ENCODE results near the gene TGFBI. TPM values are rescaled to one million over a fixed set of nuclear protein-coding genes. Genes with fewer than 3 reads are reported as not detected.
A peak's percentile ranks its signal among the peaks of the same experiment; 100 is the strongest.

TGFBI gene
- total RNA-seq, 1 donor from 2014 or later, result 4.6 TPM

GRCh38 chr5:136001466-136001981 is 27.3 kb upstream of the TGFBI start:
- no peaks in the 10 kb centered on the region for H3K9me3 Mint-ChIP-seq
- no peaks in the 10 kb centered on the region for H3K36me3 Mint-ChIP-seq (ENCODE audit: low read depth)
- no peak for DNase-seq (ENCODE audit: low read depth, low spot score)
- TF ChIP-seq CTCF (conservative IDR thresholded peaks at IDR 0.05), result no peak
- no peak overlapping the region for H3K4me3 Mint-ChIP-seq
- H3K27me3 Mint-ChIP-seq (ENCODE audit: low read depth), result peaks cover 2% of the 10 kb centered on the region
- no peak overlapping the region for H3K27ac Mint-ChIP-seq (ENCODE audit: unreplicated experiment)
- H3K4me1 Mint-ChIP-seq, result peaks cover 7% of the 10 kb centered on the region

- H3K4me1 Mint-ChIP-seq, result peaks cover 7% of the 10 kb centered on the region
- DNase-seq (ENCODE audit: low read depth, low spot score), result no peak
- no peak overlapping the region for H3K27ac Mint-ChIP-seq (ENCODE audit: unreplicated experiment)
- H3K27me3 Mint-ChIP-seq (ENCODE audit: low read depth), result peaks cover 2% of the 10 kb centered on the region
- no peaks in the 10 kb centered on the region for H3K9me3 Mint-ChIP-seq
- H3K4me3 Mint-ChIP-seq, result no peak overlapping the region
- no peaks in the 10 kb centered on the region for H3K36me3 Mint-ChIP-seq (ENCODE audit: low read depth)
- TF ChIP-seq CTCF (conservative IDR thresholded peaks at IDR 0.05), result no peak
Measured at GRCh38 chr5:136004436-136004835, 24.4 kb upstream of the TGFBI start.

DNA sequence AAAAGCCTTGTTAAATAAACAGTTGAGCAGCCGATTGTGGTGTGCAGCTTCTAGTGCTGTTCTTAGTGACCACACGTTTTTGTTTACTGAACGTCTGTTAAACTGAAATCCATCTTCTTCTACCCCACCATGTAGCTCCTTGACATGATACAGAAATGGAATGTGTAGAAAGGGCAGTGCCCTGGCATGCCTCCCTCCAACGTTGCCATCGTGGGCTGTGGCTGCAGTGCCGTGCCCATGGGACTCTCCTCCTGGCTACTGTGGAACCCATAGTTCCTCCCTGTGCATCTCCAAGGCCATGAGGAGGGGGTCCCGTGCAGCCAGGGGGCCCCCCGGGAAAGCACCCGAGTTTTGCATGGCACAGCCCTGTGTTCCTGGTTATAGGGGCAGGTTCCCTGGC is 23.3 kb upstream of the TGFBI start:
- Mint-ChIP-seq H3K36me3 (ENCODE audit: low read depth) (no peaks in the 10 kb centered on the region), H3K27ac (ENCODE audit: unreplicated experiment) (peak overlapping the region; percentile 62), H3K27me3 (ENCODE audit: low read depth) (peaks cover 2% of the 10 kb centered on the region), H3K9me3 (no peaks in the 10 kb centered on the region), H3K4me1 (peaks cover 7% of the 10 kb centered on the region), H3K4me3 (no peak overlapping the region)
- DNase-seq (ENCODE audit: low read depth, low spot score), result no peak
- no peak for TF ChIP-seq CTCF (conservative IDR thresholded peaks at IDR 0.05)

DNA sequence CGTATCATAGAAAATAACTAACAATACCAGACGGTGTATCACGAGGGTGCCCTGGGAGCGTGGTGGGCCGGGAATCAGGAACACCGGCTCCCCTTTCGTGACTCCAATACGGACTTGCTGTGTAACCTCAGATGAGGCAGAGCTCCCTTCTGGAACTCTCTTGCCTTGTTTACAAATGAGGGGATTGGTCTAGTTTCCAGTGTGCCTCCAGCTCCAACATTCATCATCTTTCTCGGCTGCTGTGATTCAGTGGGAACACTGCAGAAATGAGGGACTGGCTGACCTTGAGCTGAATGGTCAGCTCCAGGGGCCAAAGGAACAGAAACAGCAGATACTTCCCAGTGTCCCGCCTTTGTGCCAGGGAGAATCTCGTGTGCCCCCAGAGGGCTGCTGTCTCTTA is 22.6 kb upstream of the TGFBI start:
- H3K4me1 Mint-ChIP-seq, result peaks cover 7% of the 10 kb centered on the region
- no peaks in the 10 kb centered on the region for H3K9me3 Mint-ChIP-seq
- DNase-seq (ENCODE audit: low read depth, low spot score), result no peak
- no peak for TF ChIP-seq CTCF (conservative IDR thresholded peaks at IDR 0.05)
- no peaks in the 10 kb centered on the region for H3K27me3 Mint-ChIP-seq (ENCODE audit: low read depth)
- H3K36me3 Mint-ChIP-seq (ENCODE audit: low read depth), result no peaks in the 10 kb centered on the region
- no peak overlapping the region for H3K4me3 Mint-ChIP-seq
- no peak overlapping the region for H3K27ac Mint-ChIP-seq (ENCODE audit: unreplicated experiment)

- Mint-ChIP-seq H3K4me1 (peaks cover 3% of the 10 kb centered on the region), H3K9me3 (no peaks in the 10 kb centered on the region), H3K36me3 (ENCODE audit: low read depth) (no peaks in the 10 kb centered on the region), H3K27ac (ENCODE audit: unreplicated experiment) (no peak overlapping the region), H3K27me3 (ENCODE audit: low read depth) (peaks cover 1% of the 10 kb centered on the region), H3K4me3 (no peak overlapping the region)
- no peak for DNase-seq (ENCODE audit: low read depth, low spot score)
- TF ChIP-seq CTCF (conservative IDR thresholded peaks at IDR 0.05), result no peak
Measured at GRCh38 chr5:136006761-136007251, 22.0 kb upstream of the TGFBI start.
